BE2C (cell line): ENCODE data around the gene MTFMT.

ENCODE experiments used
- DNase-seq: peaks from one replicate; pipeline ENCODE4 v3.0.0-alpha.2; 2020
- H3K27me3 ChIP-seq: fragments of 250-450 bp; sonication (Bioruptor Pico); 2 replicates; pipeline ENCODE4 v1.5.1; 2020; ENCODE audit warnings: mild to moderate bottlenecking
- H3K36me3 ChIP-seq: fragments of 250-450 bp; sonication (Bioruptor Pico); 2 replicates; pipeline ENCODE4 v1.5.1; 2020; ENCODE audit warnings: mild to moderate bottlenecking
- H3K4me1 ChIP-seq: fragments of 250-450 bp; sonication (Bioruptor Pico); 2 replicates; pipeline ENCODE4 v1.5.1; 2020
- H3K4me3 ChIP-seq: 2 replicates; pipeline ENCODE4 v1.5.1; 2011; ENCODE audit warnings: low read depth, low read length
- H3K9me3 ChIP-seq: fragments of 250-450 bp; sonication (Bioruptor Pico); 2 replicates; pipeline ENCODE4 v1.5.1; 2020
- TF ChIP-seq, protein P1 (sequence below): IDR thresholded peaks from 2 replicates; pipeline ENCODE4 v1.5.1; 2012; ENCODE audit warnings: mild to moderate bottlenecking, low read depth, low read length

Gene MTFMT

DNA sequence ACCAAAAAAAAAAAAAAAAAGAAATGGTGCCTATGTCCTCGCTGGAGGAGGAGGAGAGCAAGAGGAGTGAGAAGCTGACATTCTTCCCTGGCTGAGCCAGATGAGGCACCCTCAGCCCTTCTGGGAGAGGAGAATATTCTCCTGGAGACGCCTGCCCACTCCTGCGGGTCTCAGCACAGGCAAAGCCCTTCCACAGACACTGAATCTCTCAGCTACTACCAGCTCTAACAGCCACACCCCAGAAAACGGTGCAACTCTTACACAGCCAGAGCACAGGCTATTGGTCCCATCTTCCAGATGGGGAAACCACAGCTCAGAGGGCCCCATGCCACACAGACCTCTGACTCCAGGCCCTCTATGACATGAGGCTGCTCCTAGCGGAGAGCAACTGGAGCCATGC, 32.6 kb upstream of the MTFMT start:
- Histone ChIP-seq H3K9me3 (no peaks in the 10 kb centered on the region), H3K4me1 (no peaks in the 10 kb centered on the region), H3K4me3 (no peak overlapping the region), H3K27me3 (no peaks in the 10 kb centered on the region), H3K36me3 (no peaks in the 10 kb centered on the region)
- TF ChIP-seq, protein P1, sequence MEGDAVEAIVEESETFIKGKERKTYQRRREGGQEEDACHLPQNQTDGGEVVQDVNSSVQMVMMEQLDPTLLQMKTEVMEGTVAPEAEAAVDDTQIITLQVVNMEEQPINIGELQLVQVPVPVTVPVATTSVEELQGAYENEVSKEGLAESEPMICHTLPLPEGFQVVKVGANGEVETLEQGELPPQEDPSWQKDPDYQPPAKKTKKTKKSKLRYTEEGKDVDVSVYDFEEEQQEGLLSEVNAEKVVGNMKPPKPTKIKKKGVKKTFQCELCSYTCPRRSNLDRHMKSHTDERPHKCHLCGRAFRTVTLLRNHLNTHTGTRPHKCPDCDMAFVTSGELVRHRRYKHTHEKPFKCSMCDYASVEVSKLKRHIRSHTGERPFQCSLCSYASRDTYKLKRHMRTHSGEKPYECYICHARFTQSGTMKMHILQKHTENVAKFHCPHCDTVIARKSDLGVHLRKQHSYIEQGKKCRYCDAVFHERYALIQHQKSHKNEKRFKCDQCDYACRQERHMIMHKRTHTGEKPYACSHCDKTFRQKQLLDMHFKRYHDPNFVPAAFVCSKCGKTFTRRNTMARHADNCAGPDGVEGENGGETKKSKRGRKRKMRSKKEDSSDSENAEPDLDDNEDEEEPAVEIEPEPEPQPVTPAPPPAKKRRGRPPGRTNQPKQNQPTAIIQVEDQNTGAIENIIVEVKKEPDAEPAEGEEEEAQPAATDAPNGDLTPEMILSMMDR: no peak
- no peak for DNase-seq

DNA sequence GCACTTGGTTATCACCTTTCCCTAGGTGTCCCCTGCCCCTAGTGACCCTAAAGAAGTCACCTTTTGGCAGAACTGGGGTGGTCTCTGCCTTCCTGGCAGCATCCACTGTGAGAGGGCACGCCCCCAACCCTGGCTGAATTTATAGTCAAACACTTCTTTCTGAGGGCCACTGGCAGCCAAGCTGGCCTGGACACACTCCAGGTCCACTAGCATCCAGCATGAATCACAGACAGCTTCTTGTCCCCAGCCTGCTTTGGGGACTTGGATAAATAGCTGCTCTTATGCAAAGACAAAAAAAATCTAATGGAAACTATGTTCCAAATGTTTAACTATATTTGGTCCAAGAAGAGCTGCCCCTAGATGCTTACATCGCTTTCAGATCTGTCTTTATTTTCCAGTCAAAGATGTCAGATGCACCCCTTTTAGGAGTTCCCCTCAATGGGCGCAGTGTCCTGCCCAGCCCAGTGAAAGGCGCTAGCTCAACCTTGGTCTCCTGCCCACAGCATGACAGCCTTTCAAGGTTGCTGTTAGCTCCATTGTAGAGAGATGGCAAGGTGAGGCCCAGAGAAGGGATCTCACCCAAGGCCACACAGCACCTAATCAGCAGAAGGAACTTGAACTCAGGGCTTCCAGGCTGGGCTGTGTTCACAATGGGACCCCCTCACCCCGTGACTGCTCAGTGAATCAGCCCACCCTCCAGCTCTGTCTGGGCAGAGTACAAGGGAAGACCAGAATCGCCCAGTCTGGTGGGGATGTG, 31.4 kb upstream of the MTFMT start:
- TF ChIP-seq, protein P1: no peak
- H3K27me3 ChIP-seq: no peaks in the 10 kb centered on the region
- no peaks in the 10 kb centered on the region for H3K4me1 ChIP-seq
- H3K36me3 ChIP-seq: no peaks in the 10 kb centered on the region
- no peak overlapping the region for H3K4me3 ChIP-seq
- DNase-seq: no peak
- H3K9me3 ChIP-seq: no peaks in the 10 kb centered on the region

DNA sequence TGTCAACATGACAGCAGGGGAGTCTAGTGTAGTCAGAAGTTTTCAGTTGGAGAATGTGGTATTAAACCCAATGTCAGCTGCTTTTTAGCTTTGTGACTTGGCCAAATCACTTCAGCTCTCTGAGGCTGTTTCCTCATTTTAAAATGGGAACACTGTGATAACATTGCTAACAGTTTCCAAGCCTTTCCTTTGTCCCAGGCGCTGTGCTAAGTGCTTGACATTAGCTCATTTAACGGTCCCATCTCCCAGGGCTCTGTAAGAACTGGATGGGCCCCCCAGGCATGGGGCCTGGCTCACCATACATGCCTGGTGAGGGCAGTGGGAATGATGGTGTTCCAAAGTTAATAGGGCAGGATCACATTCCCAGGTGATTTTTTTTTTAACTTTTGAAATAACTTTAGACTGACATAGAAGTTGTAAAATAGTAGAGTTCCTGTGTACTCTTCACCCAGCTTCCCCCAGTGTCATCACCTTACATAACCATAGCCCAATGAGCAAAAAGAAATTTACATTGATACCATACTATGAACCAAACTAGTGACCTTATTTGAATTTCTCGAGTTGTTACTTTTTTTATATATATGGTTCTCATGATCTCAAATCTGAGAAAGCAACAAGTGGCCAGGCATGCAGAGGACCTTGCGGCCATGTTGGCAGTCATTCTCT, 30.6 kb upstream of the MTFMT start:
- no peaks in the 10 kb centered on the region for H3K36me3 ChIP-seq
- H3K9me3 ChIP-seq: no peaks in the 10 kb centered on the region

DNA sequence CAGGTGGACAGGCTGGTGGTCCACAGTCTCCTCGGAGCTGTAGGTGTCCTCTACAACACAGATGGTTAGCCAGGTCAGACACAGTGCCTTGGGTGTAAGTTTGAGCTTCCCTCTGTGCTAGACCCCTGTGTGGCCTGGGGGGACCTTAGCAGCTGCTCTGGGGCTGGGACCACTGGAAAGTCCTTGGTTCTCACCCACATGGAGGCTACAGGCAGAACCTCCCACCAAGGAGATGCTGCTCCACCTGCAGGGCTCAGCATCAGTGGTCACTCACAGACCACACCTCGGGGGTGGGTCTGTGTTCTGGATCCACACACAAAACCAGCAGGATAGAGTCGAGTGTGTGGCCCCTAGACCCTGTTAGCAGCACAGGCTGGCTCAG, 29.9 kb upstream of the MTFMT start:
- no peak overlapping the region for H3K4me3 ChIP-seq
- H3K36me3 ChIP-seq: no peaks in the 10 kb centered on the region
- TF ChIP-seq, protein P1: no peak
- H3K9me3 ChIP-seq: no peaks in the 10 kb centered on the region
- DNase-seq: no peak
- peaks cover 3% of the 10 kb centered on the region for H3K4me1 ChIP-seq
- H3K27me3 ChIP-seq: no peaks in the 10 kb centered on the region

More for the DNA sequence above, 30.6 kb upstream of the MTFMT start:
- H3K27me3 ChIP-seq: no peaks in the 10 kb centered on the region
- no peaks in the 10 kb centered on the region for H3K4me1 ChIP-seq
- no peak overlapping the region for H3K4me3 ChIP-seq
- TF ChIP-seq, protein P1: no peak
- no peak for DNase-seq

DNA sequence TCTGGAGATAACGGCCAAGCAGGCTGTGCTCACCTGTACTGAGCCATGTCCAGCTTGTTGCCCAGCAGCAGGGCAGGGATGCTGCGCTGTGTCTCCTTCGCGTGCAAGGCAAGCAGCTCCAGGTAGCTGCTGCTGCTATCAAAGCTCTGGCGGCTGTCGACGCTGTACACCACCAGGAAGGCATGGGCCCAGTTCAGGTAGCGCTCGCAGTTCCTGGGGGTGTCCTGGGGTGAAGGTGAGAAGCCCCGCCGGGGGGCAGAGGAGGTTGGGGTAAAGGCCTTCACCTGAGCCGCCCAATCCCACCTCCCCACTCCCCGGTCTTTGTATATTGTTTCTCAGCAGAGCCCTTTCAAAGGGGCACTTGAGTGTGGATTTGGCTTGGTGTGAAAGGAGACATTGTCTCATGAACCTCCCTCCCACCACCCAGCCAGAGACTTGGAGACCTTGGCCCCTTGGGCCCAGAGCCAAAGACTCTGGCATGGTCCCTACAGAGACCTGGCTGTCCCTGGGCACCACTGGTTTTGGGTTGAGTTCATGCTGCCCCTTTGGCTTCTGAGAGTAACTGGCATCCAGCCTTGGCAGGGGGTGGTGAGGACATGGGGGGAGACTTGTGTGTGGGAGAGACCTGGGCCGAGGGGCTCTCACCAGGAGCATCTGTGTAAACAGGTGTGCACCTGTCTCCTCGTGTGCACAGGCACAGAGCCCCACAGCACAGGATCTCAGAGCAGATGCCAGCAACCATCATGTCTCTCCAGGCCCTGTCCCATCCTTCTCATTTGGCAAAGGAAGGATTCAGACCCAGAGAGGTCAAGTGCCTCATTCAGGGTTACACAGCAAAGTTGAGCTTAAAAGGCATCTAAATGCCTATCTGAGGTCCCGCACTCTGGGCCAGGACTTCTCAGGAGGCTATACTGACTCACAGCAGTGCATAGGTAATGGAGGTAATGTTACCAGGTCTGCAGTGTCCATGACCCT, 29.2 kb upstream of the MTFMT start:
- H3K27me3 ChIP-seq: no peaks in the 10 kb centered on the region
- no peak overlapping the region for H3K4me3 ChIP-seq
- TF ChIP-seq, protein P1: no peak
- peaks cover 4% of the 10 kb centered on the region for H3K4me1 ChIP-seq
- no peak for DNase-seq
- no peaks in the 10 kb centered on the region for H3K36me3 ChIP-seq
- H3K9me3 ChIP-seq: no peaks in the 10 kb centered on the region
